ENCODE data around the gene ELMO1. TPM values are rescaled to one million over a fixed set of nuclear protein-coding genes. Genes with fewer than 3 reads are reported as not detected.

ELMO1 gene
- total and polyA plus RNA-seq, 2 of the 13 experiments (the other 11 are each of a cell fraction or from before 2014, with no cell fraction given) = 0.11 to 0.17 TPM

- TF ChIP-seq ZBTB10 (CRISPR knock-in tag; IDR thresholded peaks at IDR 0.05; ENCODE audit: borderline replicate concordance) = no peak
- no peak for TF ChIP-seq RBM39 (IDR thresholded peaks at IDR 0.05; ENCODE audit: low read depth, low read length, poor library complexity, severe bottlenecking)
- TF ChIP-seq ZC3H4 (CRISPR knock-in tag; IDR thresholded peaks at IDR 0.05; ENCODE audit: borderline replicate concordance) = no peak
- Histone ChIP-seq H3K79me2 (ENCODE audit: insufficient read depth, low read length) (no peaks in the 10 kb centered on the region), H3K27ac (ENCODE audit: extremely low read length, insufficient read depth, low read length) (no peak overlapping the region), H3K4me2 (ENCODE audit: low read depth, low read length) (no peak overlapping the region), H3K27me3 (ENCODE audit: control insufficient read depth in 1 of 2, insufficient read depth in 2 of 2, low read length in 2 of 2) (no peaks in the 10 kb centered on the region; a peak in 1 of 5 replicates), H3K4me3 (replicated peaks in 1 of 3; ENCODE audit: insufficient read depth in 1 of 3, low read depth in 2 of 3, low read length in 3 of 3) (no peak overlapping the region), H3K9me3 (ENCODE audit: low read length) (no peaks in the 10 kb centered on the region), H2AFZ (ENCODE audit: low read length) (no peak overlapping the region), H3K4me1 (ENCODE audit: insufficient read depth, low read length) (peaks cover 7% of the 10 kb centered on the region; the same call in 1 of the 2 replicates), H3K9ac (ENCODE audit: insufficient read depth, low read depth, low read length) (no peak overlapping the region), H3K36me3 (replicated peaks in 1 of 2; ENCODE audit: control insufficient read depth in 1 of 2, insufficient read depth in 2 of 2, low read length in 2 of 2) (no peaks in the 10 kb centered on the region), H4K20me1 (ENCODE audit: insufficient read depth, low read length) (no peaks in the 10 kb centered on the region)
- CTCF ChIA-PET (ENCODE audit: low intra/inter-chr PET ratio, low total read pairs) = interaction anchor here (1.4 kb wide), 1 partner anchor 67 kb away, joined by 6 read pairs; no protein-coding TSS in a partner anchor
- DNase-seq (ENCODE audit: low spot score) = no peak
- in situ Hi-C loops (cut with HindIII; ENCODE audit: extremely low pct_ligation_motif_present, low pct_unique_long_range_greater_than_20kb) (no loop called here), intact Hi-C loops (cut with micrococcal nuclease; ENCODE audit: unreplicated experiment) (loop anchor here (2.0 to 10.0 kb wide), 3 partner anchors 68 to 144 kb away; no protein-coding TSS in a partner anchor)
- 50% methylated on average over 12 of the region's 13 CpGs for WGBS (ENCODE audit: low lambda C conversion rate)
- POLR2A ChIA-PET = no interaction called here
- no peak for FAIRE-seq
- no TSS peak for BruUV-seq (replicated peaks)
- ATAC-seq = no peak
These were observed 96.3 kb downstream of the ELMO1 start for GRCh38 chr7:37352251-37352880.

GRCh38 chr7:37351716-37352115 is 96.9 kb downstream of the ELMO1 start:
- intact Hi-C loops (cut with micrococcal nuclease; ENCODE audit: unreplicated experiment) = loop anchor here (2.0 to 10.0 kb wide), 3 partner anchors 67 to 143 kb away; no protein-coding TSS in a partner anchor
- CTCF ChIA-PET (ENCODE audit: low intra/inter-chr PET ratio, low total read pairs) = no interaction called here
- H3K4me2 ChIP-seq (ENCODE audit: low read depth, low read length) = no peak overlapping the region
- TF ChIP-seq TEAD3 (CRISPR knock-in tag; optimal IDR thresholded peaks at IDR 0.05; ENCODE audit: borderline replicate concordance) (no peak), ZNF20 (CRISPR knock-in tag; IDR thresholded peaks at IDR 0.05) (no peak), IRX3 (CRISPR knock-in tag; IDR thresholded peaks at IDR 0.05; ENCODE audit: borderline replicate concordance, low read depth) (no peak), ZFP82 (CRISPR knock-in tag; IDR thresholded peaks at IDR 0.05; ENCODE audit: borderline replicate concordance) (no peak), ZNF460 (CRISPR knock-in tag; IDR thresholded peaks at IDR 0.05; ENCODE audit: borderline replicate concordance) (no peak), THAP9 (CRISPR knock-in tag; IDR thresholded peaks at IDR 0.05; ENCODE audit: borderline replicate concordance) (no peak), KMT2B (CRISPR knock-in tag; IDR thresholded peaks at IDR 0.05) (no peak)

More at GRCh38 chr7:37351716-37352115, 96.9 kb downstream of the ELMO1 start:
- no peak for FAIRE-seq
- peaks cover 7% of the 10 kb centered on the region; the same call in 1 of the 2 replicates for H3K4me1 ChIP-seq (ENCODE audit: insufficient read depth, low read length)
- H2AFZ ChIP-seq (ENCODE audit: low read length) = no peak overlapping the region
- no peak for DNase-seq (ENCODE audit: low spot score)
- in situ Hi-C loops (cut with HindIII; ENCODE audit: extremely low pct_ligation_motif_present, low pct_unique_long_range_greater_than_20kb) = no loop called here
- H3K9me3 ChIP-seq (ENCODE audit: low read length) = no peaks in the 10 kb centered on the region
- no peaks in the 10 kb centered on the region for H3K79me2 ChIP-seq (ENCODE audit: insufficient read depth, low read length)
- POLR2A ChIA-PET = no interaction called here
- 78% methylated on average over 4 of the region's 4 CpGs for WGBS (ENCODE audit: low lambda C conversion rate)
- no peak overlapping the region for H3K27ac ChIP-seq (ENCODE audit: extremely low read length, insufficient read depth, low read length)
- H3K4me3 ChIP-seq (replicated peaks in 1 of 3; ENCODE audit: insufficient read depth in 1 of 3, low read depth in 2 of 3, low read length in 3 of 3) = no peak overlapping the region
- no peak overlapping the region for H3K9ac ChIP-seq (ENCODE audit: insufficient read depth, low read depth, low read length)
- no peaks in the 10 kb centered on the region for H3K36me3 ChIP-seq (replicated peaks in 1 of 2; ENCODE audit: control insufficient read depth in 1 of 2, insufficient read depth in 2 of 2, low read length in 2 of 2)
- no peaks in the 10 kb centered on the region; a peak in 1 of 5 replicates for H3K27me3 ChIP-seq (ENCODE audit: control insufficient read depth in 1 of 2, insufficient read depth in 2 of 2, low read length in 2 of 2)
- no peak for ATAC-seq
- BruUV-seq (replicated peaks) = no TSS peak
- H4K20me1 ChIP-seq (ENCODE audit: insufficient read depth, low read length) = no peaks in the 10 kb centered on the region

Measured in HepG2 (cell line).